ENCODE results near the gene KRTAP4-7. TPM values are rescaled to one million over a fixed set of nuclear protein-coding genes. Genes with fewer than 3 reads are reported as not detected.
"Not testable (repeated sequence)": the region's sequence is repeated elsewhere in the genome, so short reads cannot be mapped to it uniquely, and the experiment has no call there.

The KRTAP4-7 gene
- total and polyA plus RNA-seq, 5 donors from 2014 or later: not detected

GRCh38 chr17:41060052-41060604 lies 23.8 kb upstream of the KRTAP4-7 start, which contains the start of gene KRTAP2-3:
Gene KRTAP2-3 (minus strand): TSS chr17:41060114. CDS start chr17:41060050, 64 bp downstream.
- Histone ChIP-seq H3K27ac (ENCODE audit: insufficient read depth, low read length, poor library complexity, severe bottlenecking) (no peak within 1 kb of the TSS), H3K9me3 (ENCODE audit: control insufficient read depth in 2 of 2, low read length in 2 of 2) (peaks cover 0 to 3% of the 10 kb centered on the region in 2 experiments), H3K4me3 (ENCODE audit: low read depth, low read length) (no peak within 1 kb of the TSS), H3K27me3 (ENCODE audit: control insufficient read depth, insufficient read depth, low read length) (peaks cover 24% of the 10 kb centered on the region), H3K4me1 (ENCODE audit: control insufficient read depth, insufficient read depth, low read length, poor library complexity, severe bottlenecking) (no peaks in the 10 kb centered on the region), H3K36me3 (ENCODE audit: control insufficient read depth, insufficient read depth, low read length) (no peaks in the 10 kb centered on the region)
- ATAC-seq (ENCODE audit: low read depth in 2 of 2) (no peak), DNase-seq (no peak)
- peaks cover 0 to 7% (median 2%) of the 10 kb centered on the region in 7 donors for H3K9me3 Mint-ChIP-seq
- peaks cover 40% of the 10 kb centered on the region for H3K27me3 Mint-ChIP-seq
- H3K4me3 Mint-ChIP-seq: no peak within 1 kb of the TSS
- no peak within 1 kb of the TSS for H3K27ac Mint-ChIP-seq
- no peaks in the 10 kb centered on the region for H3K36me3 Mint-ChIP-seq
- H3K4me1 Mint-ChIP-seq: no peaks in the 10 kb centered on the region

- ATAC-seq (ENCODE audit: low read depth in 2 of 2): no peak
- H3K4me3 Mint-ChIP-seq: no peak overlapping the region
- peaks cover 34% of the 10 kb centered on the region for H3K27me3 Mint-ChIP-seq
Observed at GRCh38 chr17:41061964-41062363, 22.0 kb upstream of the KRTAP4-7 start.

DNA sequence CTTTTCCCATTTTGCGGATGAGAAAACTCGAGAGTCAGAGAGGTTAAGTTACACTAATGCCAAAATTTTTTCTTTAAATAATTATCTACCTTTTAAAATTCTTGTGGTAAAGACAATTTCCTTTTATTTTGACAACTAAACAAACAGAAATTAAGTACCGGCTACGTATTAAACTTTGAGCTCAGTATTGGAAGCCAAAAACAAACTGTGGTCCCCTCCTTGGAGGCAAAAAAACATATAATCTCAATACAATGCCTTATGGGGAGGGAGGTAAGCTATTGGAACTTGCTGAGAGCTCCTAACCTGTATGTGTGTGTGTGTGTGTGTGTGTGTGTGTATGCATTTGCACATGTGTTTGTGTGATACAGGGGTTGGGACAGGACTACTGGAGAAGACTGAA lies 20.5 kb upstream of the KRTAP4-7 start:
- Histone ChIP-seq H3K27me3 (ENCODE audit: control insufficient read depth, insufficient read depth, low read length) (peaks cover 20% of the 10 kb centered on the region), H3K9me3 (ENCODE audit: control insufficient read depth in 2 of 2, low read length in 2 of 2) (no peaks in the 10 kb centered on the region), H3K27ac (ENCODE audit: insufficient read depth, low read length, poor library complexity, severe bottlenecking) (no peak overlapping the region), H3K36me3 (ENCODE audit: control insufficient read depth, insufficient read depth, low read length) (no peaks in the 10 kb centered on the region), H3K4me3 (ENCODE audit: low read depth, low read length) (no peak overlapping the region), H3K4me1 (ENCODE audit: control insufficient read depth, insufficient read depth, low read length, poor library complexity, severe bottlenecking) (no peaks in the 10 kb centered on the region)
- Mint-ChIP-seq H3K27me3 (peaks cover 30% of the 10 kb centered on the region), H3K36me3 (no peaks in the 10 kb centered on the region), H3K27ac (no peak overlapping the region), H3K4me3 (no peak overlapping the region), H3K4me1 (no peaks in the 10 kb centered on the region), H3K9me3 (no peaks in the 10 kb centered on the region)
- DNase-seq: no peak
- no peak for ATAC-seq (ENCODE audit: low read depth in 2 of 2)

More at GRCh38 chr17:41061964-41062363, 22.0 kb upstream of the KRTAP4-7 start:
- Mint-ChIP-seq H3K36me3 (no peaks in the 10 kb centered on the region), H3K27ac (no peak overlapping the region), H3K9me3 (peaks cover 0 to 7% (median 2%) of the 10 kb centered on the region in 7 donors), H3K4me1 (no peaks in the 10 kb centered on the region)
- Histone ChIP-seq H3K4me1 (ENCODE audit: control insufficient read depth, insufficient read depth, low read length, poor library complexity, severe bottlenecking) (no peaks in the 10 kb centered on the region), H3K27me3 (ENCODE audit: control insufficient read depth, insufficient read depth, low read length) (peaks cover 20% of the 10 kb centered on the region), H3K36me3 (ENCODE audit: control insufficient read depth, insufficient read depth, low read length) (no peaks in the 10 kb centered on the region), H3K27ac (ENCODE audit: insufficient read depth, low read length, poor library complexity, severe bottlenecking) (no peak overlapping the region), H3K9me3 (ENCODE audit: control insufficient read depth in 2 of 2, low read length in 2 of 2) (peaks cover 0 to 3% of the 10 kb centered on the region in 2 experiments), H3K4me3 (ENCODE audit: low read depth, low read length) (no peak overlapping the region)
- no peak for DNase-seq

GRCh38 chr17:41064301-41064700 lies 19.6 kb upstream of the KRTAP4-7 start:
- Mint-ChIP-seq H3K27me3 (peaks cover 21% of the 10 kb centered on the region), H3K9me3 (no peaks in the 10 kb centered on the region), H3K4me3 (no peak overlapping the region), H3K27ac (no peak overlapping the region), H3K36me3 (no peaks in the 10 kb centered on the region), H3K4me1 (no peaks in the 10 kb centered on the region)
- Histone ChIP-seq H3K27me3 (ENCODE audit: control insufficient read depth, insufficient read depth, low read length) (peaks cover 20% of the 10 kb centered on the region), H3K27ac (ENCODE audit: insufficient read depth, low read length, poor library complexity, severe bottlenecking) (no peak overlapping the region), H3K9me3 (ENCODE audit: control insufficient read depth in 2 of 2, low read length in 2 of 2) (no peaks in the 10 kb centered on the region), H3K36me3 (ENCODE audit: control insufficient read depth, insufficient read depth, low read length) (no peaks in the 10 kb centered on the region), H3K4me1 (ENCODE audit: control insufficient read depth, insufficient read depth, low read length, poor library complexity, severe bottlenecking) (no peaks in the 10 kb centered on the region), H3K4me3 (ENCODE audit: low read depth, low read length) (no peak overlapping the region)
- DNase-seq (no peak), ATAC-seq (ENCODE audit: low read depth in 2 of 2) (no peak)

GRCh38 chr17:41065016-41065689 lies 18.8 kb upstream of the KRTAP4-7 start:
- not testable (repeated sequence) for H3K4me3 ChIP-seq (ENCODE audit: low read depth, low read length); H3K27ac ChIP-seq (ENCODE audit: insufficient read depth, low read length, poor library complexity, severe bottlenecking); ATAC-seq (ENCODE audit: low read depth in 2 of 2); H3K4me1 ChIP-seq (ENCODE audit: control insufficient read depth, insufficient read depth, low read length, poor library complexity, severe bottlenecking); H3K36me3 Mint-ChIP-seq; H3K9me3 Mint-ChIP-seq; H3K4me1 Mint-ChIP-seq; H3K9me3 ChIP-seq (ENCODE audit: control insufficient read depth in 2 of 2, low read length in 2 of 2); DNase-seq; H3K36me3 ChIP-seq (ENCODE audit: control insufficient read depth, insufficient read depth, low read length); H3K4me3 Mint-ChIP-seq; H3K27ac Mint-ChIP-seq
- peaks cover 15% of the 10 kb centered on the region for H3K27me3 Mint-ChIP-seq
- H3K27me3 ChIP-seq (ENCODE audit: control insufficient read depth, insufficient read depth, low read length): peaks cover 18% of the 10 kb centered on the region

- Mint-ChIP-seq H3K27ac (no peak within 1 kb of the TSS), H3K4me1 (no peaks in the 10 kb centered on the region), H3K4me3 (no peak within 1 kb of the TSS), H3K36me3 (no peaks in the 10 kb centered on the region), H3K9me3 (no peaks in the 10 kb centered on the region), H3K27me3 (peaks cover 9% of the 10 kb centered on the region)
- no peaks in the 10 kb centered on the region for H3K4me1 ChIP-seq (ENCODE audit: control insufficient read depth, insufficient read depth, low read length, poor library complexity, severe bottlenecking)
- ATAC-seq (ENCODE audit: low read depth in 2 of 2) (no peak), DNase-seq (no peak)
- H3K4me3 ChIP-seq (ENCODE audit: low read depth, low read length): no peak within 1 kb of the TSS
- H3K27me3 ChIP-seq (ENCODE audit: control insufficient read depth, insufficient read depth, low read length): peaks cover 10% of the 10 kb centered on the region
- H3K9me3 ChIP-seq (ENCODE audit: control insufficient read depth in 2 of 2, low read length in 2 of 2): no peaks in the 10 kb centered on the region
- H3K27ac ChIP-seq (ENCODE audit: insufficient read depth, low read length, poor library complexity, severe bottlenecking): no peak within 1 kb of the TSS
- no peaks in the 10 kb centered on the region for H3K36me3 ChIP-seq (ENCODE audit: control insufficient read depth, insufficient read depth, low read length)
Observed at GRCh38 chr17:41065829-41066624, 17.9 kb upstream of the KRTAP4-7 start, which contains the start of gene KRTAP2-4. Gene KRTAP2-4 (minus strand): TSS chr17:41065879. CDS start chr17:41065845, 34 bp downstream.

- no peak overlapping the region for H3K4me3 Mint-ChIP-seq
- H3K36me3 Mint-ChIP-seq: no peaks in the 10 kb centered on the region
- Histone ChIP-seq H3K36me3 (ENCODE audit: control insufficient read depth, insufficient read depth, low read length) (no peaks in the 10 kb centered on the region), H3K27ac (ENCODE audit: insufficient read depth, low read length, poor library complexity, severe bottlenecking) (no peak overlapping the region), H3K27me3 (ENCODE audit: control insufficient read depth, insufficient read depth, low read length) (peaks cover 4% of the 10 kb centered on the region), H3K4me3 (ENCODE audit: low read depth, low read length) (no peak overlapping the region), H3K9me3 (ENCODE audit: control insufficient read depth in 2 of 2, low read length in 2 of 2) (no peaks in the 10 kb centered on the region), H3K4me1 (ENCODE audit: control insufficient read depth, insufficient read depth, low read length, poor library complexity, severe bottlenecking) (no peaks in the 10 kb centered on the region)
- ATAC-seq (ENCODE audit: low read depth in 2 of 2): no peak
- H3K4me1 Mint-ChIP-seq: peaks cover 0 to 1% (median 0%) of the 10 kb centered on the region in 4 donors
- H3K27me3 Mint-ChIP-seq: peaks cover 2% of the 10 kb centered on the region
- H3K9me3 Mint-ChIP-seq: no peaks in the 10 kb centered on the region
- H3K27ac Mint-ChIP-seq: peak overlapping the region in 1 of 3 donors; percentile 5
- no peak for DNase-seq
Observed at GRCh38 chr17:41067281-41067680, 16.7 kb upstream of the KRTAP4-7 start.
